ENCODE results near the gene RPS28. TPM values are rescaled to one million over a fixed set of nuclear protein-coding genes. Genes with fewer than 3 reads are reported as not detected.

RPS28 gene
- total RNA-seq, 1 experiment from 2014 or later: 1,588 TPM

Other genes starting within 250 kb of the RPS28 start
- not detected in 2 replicates for gene FBN3, start 171.9 kb upstream of the RPS28 start, total RNA-seq (2014; rRNA removed; shearing (Covaris generic))
- gene CERS4, start 112.1 kb upstream of the RPS28 start, total RNA-seq (2014; rRNA removed; shearing (Covaris generic)): not detected in 2 replicates
- gene CD320, start 13.1 kb upstream of the RPS28 start, total RNA-seq (2014; rRNA removed; shearing (Covaris generic)): 113 and 120 TPM in 2 replicates
- 73.3 and 79.7 TPM in 2 replicates for gene NDUFA7, start 121 bp upstream of the RPS28 start, total RNA-seq (2014; rRNA removed; shearing (Covaris generic))
- 0.23 and 1.4 TPM in 2 replicates for gene KANK3, start 21.8 kb downstream of the RPS28 start, total RNA-seq (2014; rRNA removed; shearing (Covaris generic))
- gene ANGPTL4, start 42.7 kb downstream of the RPS28 start, total RNA-seq (2014; rRNA removed; shearing (Covaris generic)): 0.20 TPM in 1 of 2 replicates, not detected in the other
- gene RAB11B, start 68.9 kb downstream of the RPS28 start, total RNA-seq (2014; rRNA removed; shearing (Covaris generic)): 24.0 and 37.1 TPM in 2 replicates
- gene MARCHF2, start 91.8 kb downstream of the RPS28 start, total RNA-seq (2014; rRNA removed; shearing (Covaris generic)): 20.0 and 25.2 TPM in 2 replicates
- gene HNRNPM, start 123.5 kb downstream of the RPS28 start, total RNA-seq (2014; rRNA removed; shearing (Covaris generic)): 162 and 178 TPM in 2 replicates
- not detected in 2 replicates for gene PRAM1, start 181.1 kb downstream of the RPS28 start, total RNA-seq (2014; rRNA removed; shearing (Covaris generic))
- gene ZNF414, start 192.7 kb downstream of the RPS28 start, total RNA-seq (2014; rRNA removed; shearing (Covaris generic)): 9.8 and 15.7 TPM in 2 replicates

All from HT-29 (cell line).